GM12865 (cell line): ENCODE results near the gene PTCD2.
A peak's percentile ranks its signal among the peaks of the same experiment; 100 is the strongest.

Source experiments
- DNase-seq: peaks from one replicate; pipeline ENCODE4 v3.0.0; 2010; ENCODE audit warnings: low read depth
- H3K4me3 ChIP-seq: 2 replicates; pipeline ENCODE4 v1.5.1; 2011; ENCODE audit warnings: mild to moderate bottlenecking, low read depth, low read length, control low read depth
- TF ChIP-seq, protein P1 (sequence below): IDR thresholded peaks from 2 replicates; pipeline ENCODE4 v1.5.1; 2011; ENCODE audit warnings: low read length, control low read depth, low read depth, inconsistent platforms; ENCODE audit not compliant: insufficient read depth; ENCODE audit errors: missing control alignments

The PTCD2 gene, protein sequence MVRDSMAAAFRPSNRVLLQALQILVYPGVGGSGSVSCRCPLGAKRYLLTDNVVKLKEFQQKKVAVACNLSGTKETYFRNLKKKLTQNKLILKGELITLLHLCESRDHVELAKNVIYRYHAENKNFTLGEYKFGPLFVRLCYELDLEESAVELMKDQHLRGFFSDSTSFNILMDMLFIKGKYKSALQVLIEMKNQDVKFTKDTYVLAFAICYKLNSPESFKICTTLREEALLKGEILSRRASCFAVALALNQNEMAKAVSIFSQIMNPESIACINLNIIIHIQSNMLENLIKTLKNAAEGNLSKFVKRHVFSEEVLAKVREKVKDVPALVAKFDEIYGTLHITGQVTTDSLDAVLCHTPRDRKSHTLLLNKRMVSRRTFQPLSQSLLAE

DNA sequence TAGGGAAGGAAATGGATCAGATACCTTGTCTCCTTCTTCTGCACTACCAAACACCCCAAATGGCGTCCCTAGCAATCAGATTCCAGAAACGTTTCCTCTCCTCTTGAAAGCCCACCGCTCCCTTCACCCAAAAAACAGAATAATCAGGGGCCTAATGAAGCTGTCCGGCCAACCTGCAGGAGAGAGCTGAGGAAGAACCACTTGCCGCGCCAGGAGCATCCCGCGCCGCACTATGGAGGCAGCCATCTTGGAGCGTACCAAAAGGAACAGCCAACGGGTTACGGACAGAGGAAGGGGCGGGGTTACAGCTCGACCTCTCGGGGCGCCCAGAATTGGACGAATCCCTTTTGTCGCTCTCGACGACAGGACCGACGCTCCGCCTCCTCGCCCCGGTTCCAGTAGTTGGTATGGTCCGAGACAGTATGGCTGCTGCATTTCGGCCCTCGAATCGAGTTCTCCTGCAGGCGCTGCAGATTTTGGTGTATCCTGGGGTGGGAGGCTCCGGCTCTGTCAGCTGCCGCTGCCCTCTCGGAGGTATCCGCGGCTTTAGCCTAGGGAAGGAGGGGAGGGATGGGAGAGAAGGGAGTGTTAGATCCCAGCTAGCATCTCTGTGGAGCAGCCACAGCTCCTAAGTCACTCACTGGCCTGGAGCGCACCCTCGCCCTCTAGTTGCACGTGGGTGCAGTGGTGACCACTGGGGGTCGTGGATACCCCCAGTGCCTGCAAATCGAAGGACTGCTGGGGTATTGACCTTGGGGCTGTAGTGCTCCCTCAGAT is at the start of gene PTCD2, which contains the start of gene MRPS27:
PTCD2 (plus strand) TSS at position 398 of the 777 bp plus-strand sequence; CDS start at position 408, 10 bp downstream.
MRPS27 (minus strand) TSS at position 265 of the 777 bp plus-strand sequence; CDS start at position 246, 19 bp downstream.
- DNase-seq = peak; percentile 100
- TF ChIP-seq, protein P1, sequence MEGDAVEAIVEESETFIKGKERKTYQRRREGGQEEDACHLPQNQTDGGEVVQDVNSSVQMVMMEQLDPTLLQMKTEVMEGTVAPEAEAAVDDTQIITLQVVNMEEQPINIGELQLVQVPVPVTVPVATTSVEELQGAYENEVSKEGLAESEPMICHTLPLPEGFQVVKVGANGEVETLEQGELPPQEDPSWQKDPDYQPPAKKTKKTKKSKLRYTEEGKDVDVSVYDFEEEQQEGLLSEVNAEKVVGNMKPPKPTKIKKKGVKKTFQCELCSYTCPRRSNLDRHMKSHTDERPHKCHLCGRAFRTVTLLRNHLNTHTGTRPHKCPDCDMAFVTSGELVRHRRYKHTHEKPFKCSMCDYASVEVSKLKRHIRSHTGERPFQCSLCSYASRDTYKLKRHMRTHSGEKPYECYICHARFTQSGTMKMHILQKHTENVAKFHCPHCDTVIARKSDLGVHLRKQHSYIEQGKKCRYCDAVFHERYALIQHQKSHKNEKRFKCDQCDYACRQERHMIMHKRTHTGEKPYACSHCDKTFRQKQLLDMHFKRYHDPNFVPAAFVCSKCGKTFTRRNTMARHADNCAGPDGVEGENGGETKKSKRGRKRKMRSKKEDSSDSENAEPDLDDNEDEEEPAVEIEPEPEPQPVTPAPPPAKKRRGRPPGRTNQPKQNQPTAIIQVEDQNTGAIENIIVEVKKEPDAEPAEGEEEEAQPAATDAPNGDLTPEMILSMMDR = peak; percentile 25

DNA sequence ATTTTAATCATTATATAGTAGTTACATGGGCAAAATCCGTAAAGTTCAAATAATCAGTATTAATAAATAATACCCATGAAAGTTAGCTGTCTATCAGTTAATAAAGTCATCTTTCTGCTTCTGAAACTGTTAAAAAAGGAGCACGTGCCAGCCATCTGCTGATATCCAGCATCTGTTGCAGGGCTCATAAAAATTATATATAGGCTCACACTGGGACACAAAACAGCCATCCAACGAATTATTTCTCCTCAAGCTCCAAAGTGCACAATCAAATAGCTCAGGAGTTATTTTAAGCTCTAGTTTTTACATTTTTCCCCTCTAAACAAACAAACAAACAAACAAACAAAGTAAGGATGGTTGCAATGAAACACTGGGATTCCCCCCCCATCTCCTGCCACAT is 48.5 kb upstream of the PTCD2 start:
- no peak for DNase-seq
- H3K4me3 ChIP-seq = no peak overlapping the region
- TF ChIP-seq, protein P1 = no peak

More for the DNA sequence above, at the start of gene PTCD2, which contains the start of gene MRPS27:
- peak within 1 kb of the TSS; percentile 100 for H3K4me3 ChIP-seq

DNA sequence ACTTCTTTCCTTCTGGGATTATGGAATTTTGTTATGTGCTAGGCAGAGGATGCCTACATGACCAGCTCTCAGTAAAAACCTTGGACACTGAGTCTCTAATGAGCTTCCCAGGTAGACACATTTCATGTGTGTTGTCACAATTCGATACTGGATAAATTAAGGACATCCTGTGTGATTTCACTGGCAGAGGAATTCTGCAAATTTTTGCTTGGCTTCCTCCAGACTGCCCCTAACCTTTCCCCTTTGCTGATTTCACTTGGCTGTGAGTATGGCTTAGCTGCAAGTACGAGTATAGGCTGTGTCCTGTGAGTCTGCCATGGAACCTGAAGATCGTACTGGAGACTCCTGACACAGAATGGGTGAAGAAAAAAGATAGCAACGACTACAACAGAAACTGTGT is 47.8 kb upstream of the PTCD2 start:
- no peak for DNase-seq
- no peak overlapping the region for H3K4me3 ChIP-seq
- TF ChIP-seq, protein P1 = no peak

DNA sequence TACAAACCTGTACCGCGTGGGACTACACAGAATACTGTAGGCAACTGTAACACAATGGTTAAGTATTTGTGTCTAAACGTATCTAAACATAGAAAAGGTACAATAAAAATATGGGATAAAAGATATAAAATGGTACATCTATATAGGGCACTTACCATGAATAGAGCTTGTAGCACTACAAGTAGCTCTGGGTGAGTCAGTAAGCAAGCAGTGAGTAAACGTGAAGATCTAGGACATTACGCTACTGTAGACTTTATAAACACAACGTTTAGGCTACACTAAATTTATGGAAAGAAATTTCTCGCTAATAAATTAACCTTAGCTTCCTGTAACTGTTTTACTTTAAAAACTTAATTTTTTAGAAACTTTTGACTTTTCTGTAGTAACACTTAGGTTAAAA is 46.6 kb upstream of the PTCD2 start:
- DNase-seq = no peak
- H3K4me3 ChIP-seq = no peak overlapping the region
- TF ChIP-seq, protein P1 = no peak

DNA sequence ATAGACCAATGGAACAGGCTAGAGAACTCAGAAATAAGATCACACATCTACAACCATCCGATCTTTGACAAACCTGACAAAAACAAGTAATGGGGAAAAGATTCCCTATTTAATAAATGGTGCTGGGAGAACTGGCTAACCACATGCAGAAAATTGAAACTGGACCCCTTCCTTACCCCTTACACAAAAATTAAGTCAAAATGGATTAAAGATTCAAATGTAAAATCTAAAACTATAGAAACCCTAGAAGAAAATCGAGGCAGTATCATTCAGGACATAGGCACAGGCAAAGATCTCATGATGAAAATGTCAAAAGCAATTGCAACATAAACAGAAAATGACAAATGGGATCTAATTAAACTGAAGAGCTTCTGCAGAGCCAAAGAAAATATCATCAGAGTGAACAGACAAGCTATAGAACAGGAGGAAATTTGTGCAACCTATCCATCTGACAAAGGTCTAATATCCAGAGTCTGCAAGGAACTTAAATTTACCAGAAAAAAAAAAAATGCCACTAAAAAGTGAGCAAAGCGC is 43.9 kb upstream of the PTCD2 start:
- no peak for DNase-seq
- H3K4me3 ChIP-seq = no peak overlapping the region
- TF ChIP-seq, protein P1 = no peak

DNA sequence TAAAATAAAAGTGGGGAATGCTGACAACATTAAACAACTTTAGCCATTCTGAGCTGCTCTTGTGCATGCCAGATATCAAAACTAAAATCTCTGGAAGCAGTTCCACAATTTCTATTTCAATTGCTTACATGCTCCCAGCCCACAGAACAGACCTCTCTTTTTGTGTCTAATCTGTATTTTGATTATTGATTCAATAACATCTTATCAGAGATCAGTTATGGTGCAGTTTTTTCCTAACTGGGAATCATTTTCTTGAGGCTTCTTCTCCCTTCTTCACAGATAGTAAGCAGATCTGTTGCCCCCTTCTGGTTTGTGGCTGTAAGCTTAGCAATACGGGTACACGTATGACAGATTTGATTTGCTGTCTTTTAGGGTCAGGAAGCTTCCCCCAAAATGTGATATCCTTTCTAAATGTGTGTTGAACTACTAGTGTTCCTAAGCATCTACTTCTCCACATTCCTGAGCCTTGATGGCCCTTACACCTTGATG is 39.5 kb upstream of the PTCD2 start:
- no peak overlapping the region for H3K4me3 ChIP-seq
- TF ChIP-seq, protein P1 = peak; percentile 13
- no peak for DNase-seq
